SKM-1 (cell line): ENCODE measurements around the gene ARHGEF12.

Experiments used
- DNase-seq: peaks from one replicate; lab custom pipeline; 2025; ENCODE audit not compliant: unreplicated experiment; lab: John Stamatoyannopoulos, UW

ARHGEF12 gene, protein sequence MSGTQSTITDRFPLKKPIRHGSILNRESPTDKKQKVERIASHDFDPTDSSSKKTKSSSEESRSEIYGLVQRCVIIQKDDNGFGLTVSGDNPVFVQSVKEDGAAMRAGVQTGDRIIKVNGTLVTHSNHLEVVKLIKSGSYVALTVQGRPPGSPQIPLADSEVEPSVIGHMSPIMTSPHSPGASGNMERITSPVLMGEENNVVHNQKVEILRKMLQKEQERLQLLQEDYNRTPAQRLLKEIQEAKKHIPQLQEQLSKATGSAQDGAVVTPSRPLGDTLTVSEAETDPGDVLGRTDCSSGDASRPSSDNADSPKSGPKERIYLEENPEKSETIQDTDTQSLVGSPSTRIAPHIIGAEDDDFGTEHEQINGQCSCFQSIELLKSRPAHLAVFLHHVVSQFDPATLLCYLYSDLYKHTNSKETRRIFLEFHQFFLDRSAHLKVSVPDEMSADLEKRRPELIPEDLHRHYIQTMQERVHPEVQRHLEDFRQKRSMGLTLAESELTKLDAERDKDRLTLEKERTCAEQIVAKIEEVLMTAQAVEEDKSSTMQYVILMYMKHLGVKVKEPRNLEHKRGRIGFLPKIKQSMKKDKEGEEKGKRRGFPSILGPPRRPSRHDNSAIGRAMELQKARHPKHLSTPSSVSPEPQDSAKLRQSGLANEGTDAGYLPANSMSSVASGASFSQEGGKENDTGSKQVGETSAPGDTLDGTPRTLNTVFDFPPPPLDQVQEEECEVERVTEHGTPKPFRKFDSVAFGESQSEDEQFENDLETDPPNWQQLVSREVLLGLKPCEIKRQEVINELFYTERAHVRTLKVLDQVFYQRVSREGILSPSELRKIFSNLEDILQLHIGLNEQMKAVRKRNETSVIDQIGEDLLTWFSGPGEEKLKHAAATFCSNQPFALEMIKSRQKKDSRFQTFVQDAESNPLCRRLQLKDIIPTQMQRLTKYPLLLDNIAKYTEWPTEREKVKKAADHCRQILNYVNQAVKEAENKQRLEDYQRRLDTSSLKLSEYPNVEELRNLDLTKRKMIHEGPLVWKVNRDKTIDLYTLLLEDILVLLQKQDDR (N-terminal part only)

DNA sequence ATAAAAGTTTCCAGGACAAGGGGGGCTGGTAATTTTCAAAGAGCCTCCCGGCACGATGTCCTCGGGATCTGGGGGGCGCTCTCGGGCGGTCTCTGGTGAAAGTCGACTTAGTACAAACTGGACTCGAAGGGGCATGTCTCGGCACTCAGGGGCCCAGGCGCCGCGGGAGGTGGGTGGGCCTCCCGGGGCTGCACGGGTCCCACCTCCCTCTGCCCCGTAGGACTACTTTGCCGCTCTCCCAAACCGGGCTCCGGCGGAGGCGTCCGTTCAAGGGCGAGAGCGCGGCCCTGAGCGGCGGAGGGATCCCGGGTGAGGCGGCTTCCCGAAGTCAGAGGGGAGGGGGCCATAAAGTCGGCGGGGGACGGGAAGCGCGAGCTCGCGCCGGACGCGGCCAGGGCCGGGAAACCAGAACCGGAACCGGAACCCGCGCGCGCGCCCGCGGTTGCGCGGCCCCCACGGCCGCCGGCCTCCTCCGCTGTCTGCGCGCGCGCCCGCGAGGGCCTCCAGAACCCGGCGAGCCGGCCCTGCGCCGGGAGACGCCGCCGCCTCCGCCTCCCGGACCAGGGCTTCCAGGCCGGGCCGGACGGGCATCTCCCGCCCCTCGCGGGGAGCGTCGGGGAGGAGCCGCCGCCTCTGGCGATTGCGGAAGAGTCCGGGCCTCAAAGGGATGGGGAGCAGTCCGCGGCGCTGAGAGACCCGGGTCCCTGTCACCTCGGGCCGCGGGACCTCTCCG, at the start of gene ARHGEF12:
TSS of gene ARHGEF12 (plus strand) at position 506 of the 733 bp plus-strand sequence. CDS start 831 bp downstream, outside the sequence.
- peak; percentile 58 for DNase-seq

DNA sequence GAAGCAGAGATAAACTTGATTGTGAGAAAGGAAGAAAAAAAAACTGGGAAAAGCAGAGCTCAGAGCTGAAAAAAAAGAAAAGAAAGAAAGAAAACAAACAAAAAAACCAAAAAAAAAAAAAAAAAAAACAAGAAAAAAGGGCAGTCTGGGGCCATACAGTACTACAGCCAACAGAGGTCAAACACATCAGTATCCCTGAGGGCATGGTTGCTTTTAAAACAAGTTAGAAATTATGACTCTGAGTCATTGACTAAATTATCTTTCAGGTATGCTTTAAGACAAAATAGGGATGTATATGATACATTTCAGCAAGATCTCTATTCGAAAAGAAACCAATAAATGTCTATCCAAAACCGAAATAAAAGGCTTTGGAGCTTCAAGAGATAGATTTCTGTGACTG, 48.2 kb upstream of the ARHGEF12 start:
- DNase-seq, result no peak

DNA sequence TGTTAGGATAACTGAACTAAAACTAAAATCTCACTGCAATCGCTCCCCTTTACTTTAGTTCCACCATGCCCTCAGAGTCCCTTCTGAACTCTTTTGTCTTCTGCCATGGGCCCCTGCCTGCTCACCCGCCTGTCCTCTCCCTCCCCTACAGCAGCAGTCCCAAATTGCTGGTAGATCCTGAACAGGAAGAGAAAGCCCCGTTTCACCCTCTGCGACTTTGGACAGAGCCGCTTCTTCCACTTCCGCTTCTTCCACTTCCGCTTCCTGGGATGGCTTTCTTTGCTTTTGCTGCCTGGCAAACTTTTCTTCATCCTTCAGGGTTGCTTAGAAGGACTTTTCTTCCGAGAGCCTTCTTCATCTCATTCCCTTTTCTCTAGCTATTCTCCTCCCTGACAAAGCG, 46.8 kb upstream of the ARHGEF12 start:
- DNase-seq, result no peak

DNA sequence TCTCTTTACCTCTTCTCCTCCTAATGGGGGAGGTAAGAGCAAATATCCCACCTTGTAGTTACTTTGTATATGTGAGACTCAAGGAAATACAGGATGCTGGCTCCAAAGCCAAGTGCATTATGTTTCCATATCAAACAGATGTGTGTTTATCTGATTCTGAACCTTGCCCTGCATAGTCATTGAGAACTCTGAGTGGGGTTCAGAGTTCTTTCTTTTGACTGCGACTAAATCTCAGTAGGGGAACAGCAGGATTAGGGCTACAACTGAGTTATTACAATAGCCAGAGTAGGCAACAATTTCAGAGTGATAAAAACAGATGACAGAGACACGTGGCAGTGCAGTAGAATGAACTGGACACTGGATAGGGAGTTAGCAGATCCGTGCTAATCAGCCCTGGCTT, 45.3 kb upstream of the ARHGEF12 start:
- DNase-seq, result no peak

DNA sequence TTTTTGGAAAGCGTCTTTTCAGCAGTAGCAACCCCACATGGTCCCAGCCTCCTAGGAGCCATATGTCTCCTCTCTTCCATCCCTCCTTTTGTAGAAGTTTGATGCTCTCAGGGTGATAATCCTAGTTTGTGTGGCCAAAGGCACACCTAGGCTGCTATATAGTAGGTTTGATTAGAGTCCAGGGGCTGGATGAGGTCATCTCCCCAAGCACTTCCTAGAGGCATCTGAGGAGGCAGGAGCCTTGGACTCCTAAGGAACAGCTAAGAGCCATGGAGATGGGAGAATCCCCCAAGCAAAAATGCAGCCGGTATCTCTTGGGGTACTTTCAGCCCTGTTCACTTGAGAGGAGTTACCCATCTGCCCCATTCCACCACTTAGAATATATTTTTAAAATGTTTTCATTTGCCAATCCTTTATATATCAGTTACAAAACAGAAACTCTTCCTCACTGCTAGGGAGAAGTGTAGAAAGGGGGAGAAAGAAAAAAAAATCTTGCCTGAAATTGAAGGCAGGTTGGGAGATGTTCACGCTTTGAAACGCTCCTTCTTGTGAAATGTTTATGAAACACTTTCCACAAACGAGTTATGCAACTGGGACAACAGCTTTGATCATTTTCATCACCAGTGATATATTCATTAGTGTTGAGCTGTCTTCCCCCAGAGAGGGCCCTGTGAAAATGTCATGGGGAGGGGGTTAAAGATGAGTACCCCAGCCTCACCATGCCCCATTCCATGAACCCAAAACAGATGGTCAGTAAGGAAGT, 43.0 kb upstream of the ARHGEF12 start:
- no peak for DNase-seq

DNA sequence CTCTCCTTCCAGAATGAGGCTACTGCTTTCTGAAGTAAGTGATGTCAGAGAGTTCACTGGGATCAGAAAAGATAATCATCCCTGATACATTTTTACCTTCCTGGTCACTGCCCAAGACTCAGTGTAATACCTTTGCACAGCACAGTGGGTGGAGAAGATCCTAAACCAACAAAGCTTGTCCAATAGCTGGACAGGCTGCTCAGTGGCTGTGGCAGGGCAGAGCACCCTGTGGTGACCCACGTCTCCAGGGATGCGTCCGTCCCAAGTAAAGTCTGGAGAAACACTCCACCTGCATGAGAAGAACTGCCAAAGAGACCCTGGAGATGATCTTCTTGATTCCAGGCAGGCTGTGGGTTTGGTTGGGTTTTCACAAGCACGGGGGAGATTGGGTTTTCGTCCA, 42.1 kb upstream of the ARHGEF12 start:
- DNase-seq, result no peak

DNA sequence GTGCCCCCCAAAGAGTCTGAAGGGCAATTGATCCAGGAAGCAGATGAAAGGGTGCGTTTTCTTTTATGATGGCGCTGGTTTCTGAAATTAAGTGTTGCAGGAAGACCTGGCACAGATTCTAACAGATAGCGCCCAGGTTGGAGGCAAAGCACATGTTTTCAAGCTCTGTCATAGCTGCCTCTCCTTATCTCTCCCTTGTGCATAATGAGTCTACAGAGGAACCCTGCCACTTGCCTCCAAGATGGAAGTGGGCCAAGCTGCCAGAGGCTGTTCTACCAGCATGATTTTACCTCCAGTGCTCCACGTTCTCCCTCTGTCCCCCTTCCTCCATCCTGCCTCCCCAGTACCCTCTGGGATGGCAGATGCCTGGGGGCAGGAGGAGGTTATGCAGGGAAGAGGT, 41.1 kb upstream of the ARHGEF12 start:
- no peak for DNase-seq

DNA sequence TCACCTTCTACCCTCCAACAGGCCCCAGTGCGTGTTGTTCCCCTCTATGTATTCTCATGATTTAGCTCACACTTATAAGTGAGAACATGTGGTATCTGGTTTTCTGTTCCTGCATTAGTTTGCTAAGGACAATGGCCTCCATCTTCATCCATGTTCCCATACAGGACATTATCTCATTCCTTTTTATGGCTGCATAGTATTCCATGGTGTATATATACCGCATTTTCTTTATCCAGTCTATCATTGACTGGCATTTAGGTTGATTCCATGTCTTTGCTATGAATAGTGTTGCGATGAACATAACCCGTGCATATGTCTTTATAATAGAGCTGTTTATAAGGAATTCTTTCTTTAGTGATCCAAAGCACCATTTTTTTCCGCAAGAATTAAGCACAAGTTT, 39.7 kb upstream of the ARHGEF12 start:
- no peak for DNase-seq

DNA sequence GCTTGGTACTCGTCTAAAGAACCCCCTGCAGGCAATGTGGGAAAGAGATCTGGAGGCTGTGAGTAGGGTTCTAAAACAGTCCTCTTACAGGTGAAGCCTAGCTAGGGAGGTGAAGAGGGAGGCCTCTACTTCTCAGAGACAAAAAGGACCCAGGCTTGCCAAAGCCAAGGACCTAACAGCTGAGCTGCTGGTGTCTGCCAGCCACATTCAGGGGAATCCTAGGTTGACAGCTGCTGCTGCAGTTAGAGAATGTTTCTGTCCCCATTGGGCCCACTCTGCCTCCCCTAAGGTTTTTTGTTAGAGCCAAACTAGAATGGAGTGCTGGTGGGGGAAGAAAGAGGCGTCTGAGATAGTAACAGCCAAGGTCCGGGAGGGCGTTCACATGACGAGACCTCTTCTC, 37.8 kb upstream of the ARHGEF12 start:
- no peak for DNase-seq

DNA sequence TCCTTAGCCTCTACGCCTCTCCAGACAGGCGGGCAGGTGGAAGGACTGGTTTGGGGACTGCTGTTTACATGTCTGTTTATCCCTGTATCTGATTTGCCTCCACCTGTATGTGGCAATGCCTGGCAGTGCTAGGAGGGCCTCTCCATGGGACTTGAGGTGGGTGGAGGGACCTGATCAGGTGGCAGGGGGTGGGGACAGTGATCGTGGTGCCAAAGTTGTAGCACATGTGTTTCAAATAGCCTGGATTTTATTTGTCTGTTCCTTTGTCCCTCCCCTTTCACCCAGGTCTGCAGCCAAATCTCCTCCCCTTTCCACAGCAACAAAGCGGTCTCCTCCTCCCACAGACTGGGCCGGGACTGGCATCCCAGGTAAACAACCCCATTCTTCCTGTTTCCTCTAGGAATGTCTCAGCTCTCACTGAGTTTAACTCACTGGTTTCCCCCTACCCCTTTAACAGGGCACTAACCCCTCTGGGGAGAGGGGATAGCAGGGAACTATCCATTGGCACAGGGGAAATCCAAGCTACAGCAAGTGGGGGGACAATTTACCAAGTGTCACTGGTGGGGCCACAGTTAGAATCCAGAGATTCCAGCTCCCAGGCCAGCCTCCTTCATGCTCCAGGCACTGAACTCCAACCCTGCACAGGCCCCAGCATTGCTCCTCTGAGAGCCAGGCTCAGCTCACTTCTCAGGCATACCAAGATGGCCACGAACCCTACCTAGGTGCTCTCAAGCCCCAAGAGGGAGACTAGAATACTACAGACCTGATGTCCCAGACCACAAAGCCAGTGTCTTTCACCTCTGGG, 34.0 kb upstream of the ARHGEF12 start:
- DNase-seq, result no peak

DNA sequence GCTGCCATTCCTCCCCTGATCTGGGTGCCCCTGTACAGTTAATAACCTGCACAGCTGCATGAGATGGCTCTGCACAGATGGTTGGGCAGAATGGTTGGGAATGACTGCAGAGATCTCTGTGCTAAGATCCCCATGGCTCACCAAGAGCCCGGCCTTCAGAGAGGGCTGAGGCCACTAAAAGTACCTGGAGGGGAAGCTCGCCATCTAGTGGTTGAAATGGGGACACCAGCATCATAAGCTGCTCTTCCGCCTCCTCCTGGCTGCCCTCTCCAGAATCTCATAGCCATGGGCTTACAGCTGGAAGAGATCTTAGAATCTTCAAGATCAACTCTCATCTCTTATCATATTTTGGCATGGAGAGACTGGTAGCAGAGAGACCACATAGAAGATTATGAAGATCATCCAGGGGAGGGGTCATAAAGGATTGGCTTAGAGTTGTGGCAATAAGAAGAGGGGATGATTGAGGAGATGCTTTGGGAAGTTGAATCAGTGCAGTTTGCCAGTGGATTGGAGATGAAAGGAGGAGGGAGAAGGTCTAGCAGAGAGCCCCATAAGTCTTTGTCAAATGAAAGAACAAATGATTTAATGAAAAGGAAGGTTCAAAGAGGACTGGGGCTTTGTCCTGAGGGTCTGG, 33.1 kb upstream of the ARHGEF12 start:
- peak; percentile 33 for DNase-seq

DNA sequence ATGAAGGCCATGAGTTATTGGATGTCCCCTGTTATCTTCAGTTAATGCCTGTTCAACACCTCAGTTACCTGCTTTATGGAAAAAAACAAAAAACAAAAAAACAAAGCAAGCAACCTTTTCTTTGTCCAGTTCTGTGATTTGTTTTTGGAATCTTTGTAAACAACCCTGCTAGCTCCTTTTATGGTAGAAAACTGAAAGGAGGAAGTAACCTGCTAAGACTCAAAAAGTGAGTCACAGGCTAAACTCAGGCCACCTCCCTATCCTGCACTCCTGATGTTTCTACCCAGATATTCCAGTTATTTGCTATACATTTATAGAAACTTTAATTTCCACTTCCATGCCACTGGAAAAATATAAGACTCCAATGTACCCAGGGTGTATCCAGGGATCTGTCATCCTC, 31.7 kb upstream of the ARHGEF12 start:
- no peak for DNase-seq

DNA sequence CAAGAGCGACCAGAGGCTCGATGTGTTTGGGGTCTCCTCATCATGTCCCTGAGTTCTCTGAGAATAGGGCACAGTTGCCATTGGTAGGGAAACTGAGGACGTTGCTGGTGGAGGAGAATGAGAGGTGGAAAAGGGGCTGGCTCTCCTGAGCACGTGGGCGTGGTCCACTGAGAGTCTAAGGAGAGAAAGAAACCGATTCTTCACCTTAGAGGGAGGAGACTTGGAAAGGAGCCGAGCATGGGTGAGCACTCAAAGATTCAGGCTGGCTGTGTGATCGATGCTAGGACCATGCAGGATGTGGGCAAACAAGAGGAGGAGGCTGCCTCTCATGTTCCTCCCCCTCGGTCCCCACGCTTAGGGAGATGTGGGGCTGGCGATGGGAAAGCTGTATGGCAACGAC, 30.9 kb upstream of the ARHGEF12 start:
- no peak for DNase-seq

DNA sequence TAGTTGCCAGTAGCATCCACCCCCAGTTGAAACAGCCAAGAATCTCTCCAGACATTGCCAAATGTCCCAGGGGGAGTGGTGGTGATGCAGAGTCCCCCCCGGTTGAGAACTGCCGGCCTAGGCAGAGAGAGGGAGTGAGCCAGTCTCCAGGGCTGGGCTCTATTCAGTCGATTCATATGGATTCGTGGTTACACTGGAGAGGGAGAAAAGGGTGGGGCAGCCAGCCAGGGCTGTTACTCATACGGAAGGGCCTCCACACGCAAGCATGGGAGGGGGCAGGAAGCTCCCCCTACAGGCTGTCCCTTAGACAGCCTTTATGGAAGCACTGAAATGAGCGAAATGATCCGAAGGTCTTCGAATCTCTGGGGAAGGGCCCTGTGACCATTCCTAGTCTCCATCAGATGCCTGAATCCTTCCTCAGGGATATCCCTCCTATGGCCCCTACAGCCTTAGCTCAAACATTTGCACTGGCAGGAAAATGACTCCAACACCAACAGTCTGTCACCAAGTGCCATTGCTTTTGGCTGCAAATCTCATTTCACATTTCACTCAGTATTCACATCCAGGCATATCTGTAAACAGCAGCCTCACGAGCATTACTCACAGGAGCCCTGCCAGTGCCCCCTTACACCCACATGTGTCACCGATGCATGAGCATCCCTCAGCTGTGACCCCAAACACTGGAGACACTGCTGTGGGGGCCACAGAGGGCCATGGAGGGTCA, 29.5 kb upstream of the ARHGEF12 start:
- no peak for DNase-seq

DNA sequence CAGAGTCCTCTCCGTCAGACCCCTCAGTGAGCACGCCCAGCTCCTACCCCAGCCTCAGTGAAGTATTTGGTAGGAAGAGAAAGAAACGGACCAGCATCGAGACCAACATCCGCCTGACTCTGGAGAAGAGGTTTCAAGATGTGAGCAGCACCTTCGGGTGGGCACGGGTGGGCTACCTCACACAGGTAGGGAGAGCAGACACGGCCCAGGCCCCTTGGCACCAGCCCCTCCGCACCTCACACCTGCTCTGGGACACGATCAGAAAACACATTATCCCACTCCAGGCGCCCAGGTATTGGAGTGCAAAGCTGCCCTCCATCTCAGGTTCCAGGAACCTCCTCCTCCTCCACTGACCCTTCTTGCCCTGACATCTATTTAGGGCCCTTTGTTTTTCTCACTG, 28.7 kb upstream of the ARHGEF12 start:
- DNase-seq, result no peak

DNA sequence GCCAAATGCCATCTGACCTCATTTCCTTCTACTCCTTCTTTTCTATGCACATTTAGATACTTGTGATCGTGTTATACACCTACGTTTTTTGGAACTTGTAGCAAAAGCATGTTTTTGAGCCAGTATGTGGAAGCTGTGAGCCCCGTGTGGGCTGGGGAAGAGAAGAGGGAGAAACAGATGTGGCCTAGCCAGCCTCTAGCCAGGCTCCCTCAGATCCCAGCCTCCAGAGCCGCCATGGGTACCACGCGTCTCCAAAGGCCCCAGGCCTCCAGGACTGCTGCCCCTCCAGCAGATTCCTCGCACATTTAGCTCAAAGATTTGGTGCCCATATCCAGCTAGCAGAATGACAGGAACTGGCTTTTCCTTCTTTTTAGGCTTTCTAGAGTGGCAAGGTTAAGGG, 28.1 kb upstream of the ARHGEF12 start:
- no peak for DNase-seq

DNA sequence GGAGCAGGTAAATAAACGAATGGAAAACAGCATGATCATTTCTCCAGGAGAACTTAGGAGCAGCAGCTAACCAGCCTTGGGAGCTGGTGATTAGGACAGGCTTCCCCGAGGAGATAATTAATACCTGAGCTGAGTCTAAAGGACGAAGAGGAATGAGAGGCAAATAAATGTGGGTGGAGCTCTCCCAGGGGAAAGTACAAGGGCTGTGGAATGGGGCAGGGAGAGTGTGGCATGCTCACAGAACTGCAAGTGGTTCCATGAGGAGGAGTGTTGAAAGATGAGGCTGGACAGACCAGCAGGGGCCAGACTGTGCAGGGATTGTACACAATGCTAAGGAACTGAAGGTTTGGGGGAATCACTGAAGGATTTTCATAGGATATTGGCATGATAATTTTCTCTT, 25.3 kb upstream of the ARHGEF12 start:
- no peak for DNase-seq

DNA sequence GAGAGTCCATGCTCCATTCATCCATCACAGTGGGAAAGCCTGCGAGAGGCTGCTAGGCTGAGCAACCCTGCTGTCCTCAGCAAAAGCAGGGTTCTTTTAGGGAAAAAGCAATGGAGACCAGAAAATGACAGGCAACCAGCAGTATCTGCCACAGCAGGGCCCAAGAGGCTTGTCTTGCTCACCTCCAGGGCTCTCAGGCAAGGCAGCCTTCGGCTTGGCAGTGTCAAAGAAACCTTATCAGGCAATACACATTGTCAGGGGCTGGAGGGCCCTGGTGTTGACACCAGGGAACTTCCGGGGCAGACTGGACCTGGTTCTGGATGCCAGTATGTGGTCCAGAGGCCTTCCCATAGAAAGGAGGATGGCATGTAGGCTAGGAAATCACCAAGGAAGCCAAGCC, 21.4 kb upstream of the ARHGEF12 start:
- no peak for DNase-seq
